Activated CD4-positive, alpha-beta memory T cell treated with anti-CD3 and anti-CD28 coated beads for 36 hours (primary cell): ENCODE data around the gene FMNL1. TPM values are rescaled to one million over a fixed set of nuclear protein-coding genes. Genes with fewer than 3 reads are reported as not detected.
"Not testable (repeated sequence)": the region's sequence is repeated elsewhere in the genome, so short reads cannot be mapped to it uniquely, and the experiment has no call there.

Source experiments
- CTCF ChIA-PET: fragments of 350-600 bp; sonication (Branson Sonifier 250); formaldehyde crosslinking; loops from one replicate; lab custom pipeline; 2021; ENCODE audit warnings: antibody characterized with exemption, inconsistent platforms; lab: Charles Lee
- POLR2A ChIA-PET: fragments of 350-600 bp; sonication (Branson Sonifier 250); formaldehyde crosslinking; loops from one replicate; lab custom pipeline; 2021; ENCODE audit warnings: antibody characterized with exemption; lab: Charles Lee
- DNase-seq: peaks from one replicate; pipeline ENCODE4 v3.0.0-alpha.2; 2020
- H3K27ac Mint-ChIP-seq: one replicate; pipeline ENCODE4 v1.8.0; 2021; ENCODE audit warnings: mixed read lengths
- H3K27me3 Mint-ChIP-seq: one replicate; pipeline ENCODE4 v1.8.0; 2021; ENCODE audit warnings: mixed read lengths
- H3K36me3 Mint-ChIP-seq: one replicate; pipeline ENCODE4 v1.8.0; 2021; ENCODE audit warnings: mixed read lengths
- H3K4me1 Mint-ChIP-seq: one replicate; pipeline ENCODE4 v1.8.0; 2021; ENCODE audit warnings: low read depth, mixed read lengths
- H3K4me3 Mint-ChIP-seq: one replicate; pipeline ENCODE4 v1.8.0; 2021; ENCODE audit warnings: mild to moderate bottlenecking, mixed read lengths
- H3K9me3 Mint-ChIP-seq: one replicate; pipeline ENCODE4 v1.8.0; 2021; ENCODE audit warnings: mixed read lengths
- intact Hi-C: fragments of 100-400 bp; cut with micrococcal nuclease; formaldehyde crosslinking; loops from one replicate; pipeline ENCODE4 v1.15.1; 2023
- total RNA-seq, 2 experiments: library from RNA; stranded (reverse); gene quantifications; one replicate each; pipeline ENCODE4 v1.2.3, GENCODE V29; 2021

Gene FMNL1
- total RNA-seq, 2 experiments from 2014 or later: 314 to 331 TPM

DNA sequence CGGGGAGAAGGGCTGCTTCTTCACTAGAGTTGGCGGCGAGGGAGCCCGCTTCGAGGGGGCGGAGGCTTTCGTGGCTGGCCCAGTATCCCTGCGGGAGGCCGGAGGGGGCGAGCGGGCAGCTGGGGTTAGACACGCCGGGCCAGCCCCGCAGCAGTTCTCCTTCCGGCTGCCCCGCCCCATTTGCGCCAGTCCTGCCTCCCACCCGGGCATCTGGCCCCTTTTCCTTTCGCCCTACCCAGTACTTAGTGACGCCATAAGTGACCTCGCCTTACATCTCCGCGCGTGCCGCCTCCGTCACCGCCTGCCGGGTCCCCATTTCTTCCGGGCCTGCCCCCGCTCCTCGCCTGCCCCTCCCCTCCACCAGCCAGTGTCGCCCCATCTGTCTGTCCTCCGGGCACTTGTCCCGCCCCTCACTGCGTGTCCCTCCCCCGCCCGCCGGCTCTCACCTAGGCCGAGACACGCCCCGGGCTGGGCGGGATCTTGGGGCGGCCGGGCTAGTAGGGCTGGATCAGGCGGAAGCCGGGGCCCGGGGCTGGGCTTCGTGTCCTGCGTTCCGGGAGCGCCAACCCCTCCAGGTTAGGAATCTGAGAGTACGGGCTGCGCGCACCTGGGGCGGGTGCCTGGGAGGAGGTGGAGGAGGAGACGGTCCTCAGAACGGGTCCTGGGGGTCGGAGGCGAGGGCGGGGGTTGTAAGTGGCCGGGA is 25.9 kb downstream of the FMNL1 start:
- H3K4me3 Mint-ChIP-seq: peak overlapping the region; percentile 86
- peak overlapping the region; percentile 94 for H3K27ac Mint-ChIP-seq
- intact Hi-C loops: loop anchor here (1.0 kb wide), 5 partner anchors 18 to 98 kb away; partner anchors contain the start of genes HEXIM2 and MAP3K14
- DNase-seq: peak; percentile 99
- ChIA-PET POLR2A (interaction anchor here (0.7 to 4.7 kb wide), 10 partner anchors 13 to 145 kb away, joined by 3 to 32 read pairs (median 8); partner anchors contain the start of genes FMNL1, HEXIM1 and HEXIM2), CTCF (interaction anchor here (0.5 to 8.0 kb wide), 12 partner anchors 12 to 181 kb away, joined by 3 to 77 read pairs (median 6); partner anchors contain the start of genes ACBD4, FMNL1 and HEXIM1)
- H3K36me3 Mint-ChIP-seq: peaks cover 38% of the 10 kb centered on the region
- no peaks in the 10 kb centered on the region for H3K27me3 Mint-ChIP-seq
- H3K9me3 Mint-ChIP-seq: no peaks in the 10 kb centered on the region
- peaks cover 59% of the 10 kb centered on the region for H3K4me1 Mint-ChIP-seq

DNA sequence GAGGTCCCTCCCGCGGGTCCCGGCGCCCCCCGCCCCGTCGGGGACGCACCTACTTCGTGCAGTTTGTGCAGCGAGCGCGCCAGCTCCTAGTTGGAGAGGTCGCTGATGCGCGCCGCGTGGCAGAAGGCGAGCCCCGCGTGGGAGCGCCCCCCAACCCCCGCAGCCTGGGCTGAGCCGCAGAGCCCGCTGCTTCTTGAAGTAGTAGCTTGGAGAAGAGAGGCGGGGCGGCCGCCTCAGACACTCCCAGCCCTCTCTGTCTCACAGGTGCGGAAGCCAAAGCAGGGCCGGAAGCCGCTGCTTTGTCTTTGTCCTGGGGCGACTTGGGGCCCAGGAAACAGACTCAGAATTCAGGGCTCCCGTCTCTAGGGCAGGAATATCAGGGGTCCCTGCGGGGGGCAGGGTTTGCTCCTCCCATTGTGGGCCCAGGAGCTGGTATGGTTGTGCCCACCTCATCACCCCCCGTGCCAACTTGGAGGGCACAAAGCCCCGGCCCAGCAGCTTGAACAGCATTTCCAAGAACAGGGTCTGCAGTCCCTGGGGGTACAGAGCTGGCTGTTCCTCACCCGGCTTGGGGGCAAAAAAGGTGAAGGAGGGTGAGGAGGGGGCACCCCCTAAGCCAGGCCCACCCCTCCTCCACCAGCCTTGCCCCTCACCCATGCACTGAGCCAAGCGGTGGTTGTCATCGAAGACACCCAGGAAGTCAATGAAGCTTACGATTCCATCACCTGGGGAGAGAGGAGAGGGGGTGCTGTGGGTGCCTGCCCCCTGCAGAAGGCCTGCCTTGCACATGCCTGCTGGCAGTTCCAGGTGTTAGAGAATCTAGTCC is 26.7 kb downstream of the FMNL1 start:
- Mint-ChIP-seq H3K4me3 (peak overlapping the region; percentile 86), H3K4me1 (peaks cover 66% of the 10 kb centered on the region), H3K27me3 (no peaks in the 10 kb centered on the region), H3K9me3 (no peaks in the 10 kb centered on the region), H3K36me3 (peaks cover 32% of the 10 kb centered on the region), H3K27ac (peak overlapping the region; percentile 94)
- intact Hi-C loops: no loop called here
- ChIA-PET POLR2A (interaction anchor here (0.7 to 4.7 kb wide), 13 partner anchors 13 to 145 kb away, joined by 3 to 32 read pairs (median 7); partner anchors contain the start of genes FMNL1, HEXIM1 and HEXIM2), CTCF (interaction anchor here (0.5 to 8.0 kb wide), 11 partner anchors 12 to 137 kb away, joined by 3 to 77 read pairs (median 7); partner anchors contain the start of genes ACBD4, FMNL1 and HEXIM1)
- peak; percentile 88 for DNase-seq

DNA sequence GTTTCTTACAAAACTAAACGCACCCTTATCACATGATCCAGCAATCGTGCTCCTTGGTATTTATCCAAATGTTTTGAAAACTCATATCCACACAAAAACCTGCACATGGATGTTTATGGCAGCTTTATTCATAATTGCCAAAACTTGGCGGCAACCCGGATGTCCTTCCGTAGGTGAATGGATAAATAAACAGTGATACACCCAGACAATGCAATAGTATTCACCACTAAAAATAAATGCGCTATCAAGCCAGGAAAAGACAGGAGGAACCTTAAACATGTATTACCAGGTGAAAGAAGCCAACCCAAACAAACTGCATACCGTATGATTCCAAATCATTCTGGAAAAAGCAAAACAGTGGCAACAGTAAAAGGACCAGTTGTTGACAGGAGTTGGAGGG is 30.2 kb downstream of the FMNL1 start:
- ChIA-PET CTCF (interaction anchor here (1.6 to 8.0 kb wide), 2 partner anchors 17 to 32 kb away, joined by 3 to 77 read pairs; partner anchors contain the start of gene FMNL1), POLR2A (no interaction called here)
- Mint-ChIP-seq H3K27ac (no peak overlapping the region), H3K27me3 (no peaks in the 10 kb centered on the region), H3K4me3 (no peak overlapping the region), H3K4me1 (peaks cover 56% of the 10 kb centered on the region), H3K36me3 (peaks cover 10% of the 10 kb centered on the region), H3K9me3 (no peaks in the 10 kb centered on the region)
- no peak for DNase-seq
- intact Hi-C loops: no loop called here

DNA sequence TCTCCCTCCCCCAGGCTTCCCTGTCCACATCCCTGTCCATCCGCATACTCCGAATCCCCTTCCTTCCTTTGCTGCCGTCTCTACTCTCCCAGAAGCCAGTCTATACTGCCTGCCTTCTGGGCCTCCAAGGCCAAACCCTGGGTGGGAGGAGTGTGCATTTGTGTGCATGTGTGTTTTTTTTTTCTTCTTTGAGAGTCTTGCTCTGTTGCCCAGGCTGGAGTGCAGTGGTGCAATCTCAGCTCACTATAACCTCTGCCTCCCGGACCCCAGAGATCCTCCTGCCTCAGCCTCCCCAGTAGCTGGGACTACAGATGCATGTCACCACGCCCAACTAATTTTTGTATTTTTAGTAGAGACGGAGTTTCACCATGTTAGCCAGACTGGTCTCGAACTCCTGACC is 31.6 kb downstream of the FMNL1 start:
- H3K4me3 Mint-ChIP-seq, intact Hi-C loops, H3K9me3 Mint-ChIP-seq, POLR2A ChIA-PET, DNase-seq, H3K36me3 Mint-ChIP-seq, H3K27me3 Mint-ChIP-seq: not testable (repeated sequence)
- CTCF ChIA-PET: interaction anchor here (1.6 to 3.6 kb wide), 2 partner anchors 18 to 34 kb away, joined by 3 to 22 read pairs; no protein-coding TSS in a partner anchor
- H3K27ac Mint-ChIP-seq: peak overlapping the region; percentile 52
- peaks cover 56% of the 10 kb centered on the region for H3K4me1 Mint-ChIP-seq

- H3K4me3 Mint-ChIP-seq: no peak overlapping the region
- H3K9me3 Mint-ChIP-seq: no peaks in the 10 kb centered on the region
- no peak for DNase-seq
- ChIA-PET CTCF (interaction anchor here (3.3 to 3.6 kb wide), 2 partner anchors 18 to 34 kb away, joined by 14 to 22 read pairs; no protein-coding TSS in a partner anchor), POLR2A (no interaction called here)
- H3K27me3 Mint-ChIP-seq: no peaks in the 10 kb centered on the region
- H3K4me1 Mint-ChIP-seq: peaks cover 49% of the 10 kb centered on the region
- intact Hi-C loops: no loop called here
- peak overlapping the region; percentile 29 for H3K27ac Mint-ChIP-seq
- H3K36me3 Mint-ChIP-seq: peaks cover 6% of the 10 kb centered on the region
Observed at GRCh38 chr17:45253879-45254278, 32.2 kb downstream of the FMNL1 start.

GRCh38 chr17:45255358-45255757 is 33.7 kb downstream of the FMNL1 start:
- CTCF ChIA-PET: interaction anchor here (1.2 to 3.6 kb wide), 6 partner anchors 16 to 120 kb away, joined by 5 to 22 read pairs (median 10); partner anchors contain the start of gene ACBD4
- H3K4me1 Mint-ChIP-seq: peaks cover 38% of the 10 kb centered on the region

DNA sequence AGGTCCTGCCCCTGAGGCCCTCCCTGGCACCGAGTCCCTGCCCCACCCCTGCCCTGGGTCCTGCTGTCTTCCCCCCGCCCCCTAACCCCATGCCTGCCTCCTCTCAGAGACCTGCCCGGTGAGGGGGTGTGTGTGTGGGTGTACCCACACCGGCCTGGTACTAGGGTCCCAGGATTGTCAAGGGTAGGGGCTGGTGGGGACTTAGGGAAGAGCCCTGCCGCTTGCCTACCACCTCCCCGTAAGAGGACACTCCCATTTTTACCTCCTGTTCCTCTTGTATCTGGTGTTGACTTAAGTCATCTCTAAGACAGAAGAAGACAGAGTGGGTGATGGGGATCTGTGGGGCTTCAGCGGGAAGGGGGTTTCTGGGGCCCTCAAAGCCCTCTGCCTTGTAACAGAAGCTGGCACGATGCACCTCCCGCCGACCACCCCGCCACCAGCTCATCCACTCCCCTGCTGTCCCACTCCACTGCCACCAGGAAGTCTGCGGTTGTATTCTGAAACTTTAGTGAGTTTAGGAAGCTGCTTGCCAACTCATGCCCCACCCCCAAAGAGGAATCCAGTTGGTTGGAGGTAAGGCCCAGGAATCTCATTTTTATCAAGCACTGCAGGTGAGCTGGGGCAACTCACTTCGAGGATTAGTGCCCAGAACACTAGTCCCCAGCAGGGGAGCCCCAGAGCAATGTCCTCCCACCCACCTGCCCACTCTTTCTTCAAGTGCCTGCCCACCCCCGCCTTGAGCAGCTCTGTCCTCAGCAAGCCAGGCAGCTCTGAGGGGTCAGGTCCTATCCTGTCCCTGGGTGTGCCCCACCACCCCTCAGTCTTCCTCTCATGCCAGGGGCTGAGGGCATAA is 34.7 kb downstream of the FMNL1 start:
- DNase-seq: no peak
- Mint-ChIP-seq H3K27me3 (no peaks in the 10 kb centered on the region), H3K9me3 (no peaks in the 10 kb centered on the region), H3K4me3 (no peak overlapping the region), H3K4me1 (peaks cover 32% of the 10 kb centered on the region), H3K36me3 (no peaks in the 10 kb centered on the region), H3K27ac (no peak overlapping the region)
- ChIA-PET CTCF (interaction anchor here (0.9 to 3.6 kb wide), 10 partner anchors 15 to 138 kb away, joined by 4 to 22 read pairs (median 7); partner anchors contain the start of gene ACBD4), POLR2A (no interaction called here)
- intact Hi-C loops: no loop called here

More at GRCh38 chr17:45255358-45255757, 33.7 kb downstream of the FMNL1 start:
- no peaks in the 10 kb centered on the region for H3K27me3 Mint-ChIP-seq
- H3K27ac Mint-ChIP-seq: no peak overlapping the region
- POLR2A ChIA-PET: interaction anchor here (0.8 kb wide), 1 partner anchor 26 kb away, joined by 4 read pairs; no protein-coding TSS in a partner anchor
- no peaks in the 10 kb centered on the region for H3K9me3 Mint-ChIP-seq
- H3K4me3 Mint-ChIP-seq: no peak overlapping the region
- no peak for DNase-seq
- intact Hi-C loops: no loop called here
- no peaks in the 10 kb centered on the region for H3K36me3 Mint-ChIP-seq

GRCh38 chr17:45257115-45257514 is 35.4 kb downstream of the FMNL1 start:
- CTCF ChIA-PET: interaction anchor here (0.9 to 3.1 kb wide), 6 partner anchors 14 to 137 kb away, joined by 4 to 15 read pairs (median 5); no protein-coding TSS in a partner anchor
- no peaks in the 10 kb centered on the region for H3K27me3 Mint-ChIP-seq
- no peaks in the 10 kb centered on the region for H3K36me3 Mint-ChIP-seq
- DNase-seq: no peak
- H3K27ac Mint-ChIP-seq: no peak overlapping the region
- POLR2A ChIA-PET: no interaction called here
- intact Hi-C loops: no loop called here
- no peaks in the 10 kb centered on the region for H3K9me3 Mint-ChIP-seq
- H3K4me1 Mint-ChIP-seq: peaks cover 31% of the 10 kb centered on the region
- H3K4me3 Mint-ChIP-seq: no peak overlapping the region

GRCh38 chr17:45258981-45259380 is 37.3 kb downstream of the FMNL1 start:
- ChIA-PET CTCF (interaction anchor here (1.2 to 3.1 kb wide), 3 partner anchors 23 to 126 kb away, joined by 5 to 15 read pairs (median 5); no protein-coding TSS in a partner anchor), POLR2A (interaction anchor here (0.5 to 0.8 kb wide), 3 partner anchors 8 to 108 kb away, joined by 3 read pairs; no protein-coding TSS in a partner anchor)
- DNase-seq: no peak
- Mint-ChIP-seq H3K4me3 (no peak overlapping the region), H3K36me3 (peaks cover 10% of the 10 kb centered on the region), H3K4me1 (peaks cover 30% of the 10 kb centered on the region), H3K27ac (no peak overlapping the region), H3K27me3 (no peaks in the 10 kb centered on the region), H3K9me3 (no peaks in the 10 kb centered on the region)
- intact Hi-C loops: no loop called here

DNA sequence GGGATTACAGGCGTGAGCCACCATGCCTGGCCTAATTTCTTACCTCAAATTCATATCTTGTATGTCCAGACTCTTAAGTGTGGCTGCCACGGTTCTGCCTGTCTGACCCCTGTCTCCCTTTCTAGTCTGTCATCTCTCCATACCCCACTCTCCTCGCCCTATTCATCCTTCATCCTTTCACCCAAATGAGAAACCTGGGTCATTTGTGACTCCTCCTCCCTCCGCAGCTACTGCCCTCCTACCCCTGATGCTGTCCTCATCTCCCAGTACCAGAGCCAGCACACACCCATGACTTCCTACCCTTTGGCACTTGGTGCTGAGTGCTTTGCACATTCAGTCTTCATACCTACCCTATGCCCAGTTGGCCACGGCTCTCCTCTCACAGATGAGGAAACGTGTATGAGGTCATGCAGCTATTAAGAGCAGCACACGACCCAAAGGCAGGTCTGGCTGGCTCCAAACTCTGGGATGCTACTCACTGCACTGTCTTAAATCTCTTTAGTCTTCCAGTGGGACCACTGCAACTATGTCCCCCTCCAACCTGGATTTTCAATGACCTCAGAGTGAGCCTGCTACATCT is 38.6 kb downstream of the FMNL1 start:
- Mint-ChIP-seq H3K27me3 (no peaks in the 10 kb centered on the region), H3K36me3 (peaks cover 20% of the 10 kb centered on the region), H3K4me1 (peaks cover 26% of the 10 kb centered on the region), H3K4me3 (no peak overlapping the region), H3K27ac (no peak overlapping the region), H3K9me3 (no peaks in the 10 kb centered on the region)
- POLR2A ChIA-PET: no interaction called here
- CTCF ChIA-PET: interaction anchor here (1.1 to 1.4 kb wide), 2 partner anchors 25 to 39 kb away, joined by 3 to 5 read pairs; no protein-coding TSS in a partner anchor
- intact Hi-C loops: loop anchor here (5.0 kb wide), 1 partner anchor 127 kb away; no protein-coding TSS in a partner anchor
- DNase-seq: no peak
